HepG2 (cell line): ENCODE measurements around the gene IL1RAPL2. TPM values are rescaled to one million over a fixed set of nuclear protein-coding genes. Genes with fewer than 3 reads are reported as not detected.

Experiments
- ATAC-seq: fragments of 200-7000 bp; cut with Tn5 transposase; 3 replicates; pipeline ENCODE4 v1.9.1; 2020; ENCODE audit warnings: mild to moderate bottlenecking, moderate library complexity
- BruUV-seq: library from RNA; stranded (reverse); fragments of 400-500 nt; replicated peaks from 2 replicates; lab custom pipeline; 2021; lab: Mats Ljungman, UMichigan
- CTCF ChIA-PET: fragments of 300-600 bp; formaldehyde crosslinking; extraction: SDS; loops from one replicate; lab custom pipeline; 2021; ENCODE audit warnings: low total read pairs, inconsistent platforms, low intra/inter-chr PET ratio; lab: Yijun Ruan, JAX
- POLR2A ChIA-PET: fragments of 350-600 bp; sonication (Branson Sonifier 250); formaldehyde crosslinking; loops from one replicate; lab custom pipeline; 2020; ENCODE audit warnings: antibody characterized with exemption, inconsistent platforms; lab: Yijun Ruan, JAX
- DNase-seq: peaks from one replicate; pipeline ENCODE4 v3.0.0-alpha.2; 2015; ENCODE audit warnings: low spot score
- FAIRE-seq: peaks from 3 replicates; lab custom pipeline; 2011; peaks lifted over from hg19 to GRCh38; lab: Jason Lieb, UNC
- H2AFZ ChIP-seq: one replicate; pipeline ENCODE4 v1.6.1; 2011; ENCODE audit warnings: low read length, inconsistent platforms
- H3K27ac ChIP-seq: fragments of 300-600 bp; 3 replicates; pipeline ENCODE4 v1.8.0; 2011; ENCODE audit warnings: mixed run types, mild to moderate bottlenecking, mixed read lengths, low read length, inconsistent platforms; ENCODE audit not compliant: insufficient read depth; ENCODE audit errors: extremely low read length
- H3K27me3 ChIP-seq, 2 experiments: fragments of 200-600 bp in 1 of 2; 2 replicates in 1 of 2; 3 replicates in 1 of 2; pipeline versions ENCODE4 v1.6.0 to v1.8.0; 2011; ENCODE audit warnings: low read length in 2 of 2, mild to moderate bottlenecking in 2 of 2, moderate library complexity in 2 of 2, inconsistent platforms in 1 of 2; ENCODE audit not compliant: insufficient read depth in 2 of 2, control insufficient read depth in 1 of 2
- H3K36me3 ChIP-seq, 2 experiments: fragments of 200-600 bp in 1 of 2; replicated peaks in 1 of 2; 2 replicates in 1 of 2; 3 replicates in 1 of 2; pipeline versions ENCODE4 v1.5.1 to v1.8.0; 2011; ENCODE audit warnings: low read length in 2 of 2, inconsistent platforms in 1 of 2; ENCODE audit not compliant: insufficient read depth in 2 of 2, control insufficient read depth in 1 of 2
- H3K4me1 ChIP-seq: 2 replicates; pipeline ENCODE4 v1.5.1; 2012; ENCODE audit warnings: low read length, inconsistent platforms; ENCODE audit not compliant: insufficient read depth
- H3K4me2 ChIP-seq: 2 replicates; pipeline ENCODE4 v1.6.0; 2011; ENCODE audit warnings: low read depth, low read length, inconsistent platforms
- H3K4me3 ChIP-seq, 3 experiments: fragments of 200-600 bp in 1 of 3; sonication (generic), shearing (Covaris generic) in 1 of 3; replicated peaks in 1 of 3; 2 replicates each; pipeline ENCODE4 v1.5.1; 2011 to 2016; ENCODE audit warnings: low read length in 3 of 3, inconsistent platforms in 2 of 3, low read depth in 2 of 3, mild to moderate bottlenecking in 2 of 3, control low read depth in 1 of 3, mixed read lengths in 1 of 3; ENCODE audit not compliant: insufficient read depth in 1 of 3
- H3K79me2 ChIP-seq: one replicate; pipeline ENCODE4 v1.6.1; 2011; ENCODE audit warnings: low read length, inconsistent platforms; ENCODE audit not compliant: insufficient read depth
- H3K9ac ChIP-seq: 2 replicates; pipeline ENCODE4 v1.6.0; 2011; ENCODE audit warnings: mild to moderate bottlenecking, low read depth, low read length, inconsistent platforms; ENCODE audit not compliant: insufficient read depth
- H3K9me3 ChIP-seq: 2 replicates; pipeline ENCODE4 v1.5.1; 2012; ENCODE audit warnings: mild to moderate bottlenecking, low read length
- H4K20me1 ChIP-seq: 2 replicates; pipeline ENCODE4 v1.6.0; 2011; ENCODE audit warnings: inconsistent platforms, mild to moderate bottlenecking, low read length, moderate library complexity; ENCODE audit not compliant: insufficient read depth
- ARID2 ChIP-seq: sonication (generic); formaldehyde crosslinking; IDR thresholded peaks from 2 replicates; pipeline ENCODE4 v1.8.1; 2022; ENCODE audit warnings: mild to moderate bottlenecking, missing genetic modification reagents, borderline replicate concordance
- ETV6 ChIP-seq: sonication (generic); formaldehyde crosslinking; conservative IDR thresholded peaks from 2 replicates; pipeline ENCODE4 v1.4.0; 2020; ENCODE audit warnings: missing genetic modification reagents
- HNF1A ChIP-seq, 2 experiments: sonication (generic) in 1 of 2; formaldehyde crosslinking in 1 of 2; IDR thresholded peaks; 2 replicates each; pipeline versions ENCODE4 v1.4.0 to v1.6.1; 2016 to 2020; ENCODE audit warnings: borderline replicate concordance in 1 of 2, low read depth in 1 of 2, mild to moderate bottlenecking in 1 of 2, missing genetic modification reagents in 1 of 2
- KDM5A ChIP-seq: fragments of 200-600 bp; sonication (generic); IDR thresholded peaks from 2 replicates; pipeline ENCODE4 v1.7.0; 2018; ENCODE audit warnings: antibody characterized with exemption, mild to moderate bottlenecking, low read length, borderline replicate concordance
- RAD51 ChIP-seq: fragments of 450-650 bp; IDR thresholded peaks from 2 replicates; pipeline ENCODE4 v1.6.1; 2016; ENCODE audit warnings: borderline replicate concordance
- RBM39 ChIP-seq: fragments of 200-400 bp; formaldehyde crosslinking; IDR thresholded peaks from one replicate; pipeline ENCODE4 v1.6.1; 2018; ENCODE audit warnings: antibody characterized with exemption, mild to moderate bottlenecking, low read depth, low read length; ENCODE audit not compliant: poor library complexity, severe bottlenecking
- ZFP91 ChIP-seq: sonication (generic); formaldehyde crosslinking; IDR thresholded peaks from 2 replicates; pipeline ENCODE4 v1.9.0; 2022; ENCODE audit warnings: missing genetic modification reagents, mild to moderate bottlenecking, borderline replicate concordance
- ZNF124 ChIP-seq: sonication (generic); formaldehyde crosslinking; IDR thresholded peaks from 2 replicates; pipeline ENCODE4 v1.4.0; 2020; ENCODE audit warnings: missing genetic modification reagents
- in situ Hi-C: cut with HindIII; loops from 2 replicates; pipeline ENCODE4 v1.10.0; 2017; ENCODE audit warnings: low pct_unique_long_range_greater_than_20kb; ENCODE audit not compliant: extremely low pct_ligation_motif_present
- intact Hi-C: fragments of 100-400 bp; cut with micrococcal nuclease; formaldehyde crosslinking; loops from one replicate; pipeline ENCODE4 v1.10.0; 2022; ENCODE audit not compliant: unreplicated experiment
- polyA plus RNA-seq, 8 experiments: library from polyadenylated mRNA; depleted of rRNA in 3 of 8; stranded (reverse) in 7 of 8; unstranded in 1 of 8; fragments of >200 nt; fragmentation: Illumina TruSeq in 4 of 8; extraction: Trizol in 4 of 8; gene quantifications; 2 replicates each; pipeline versions ENCODE4 v1.2.1 to v1.2.3, GENCODE V29; 2011 to 2016; ENCODE audit warnings: low read depth in 4 of 8, missing spikeins in 1 of 8, mixed read lengths in 1 of 8; ENCODE audit not compliant: insufficient read depth in 1 of 8
- total RNA-seq, 5 experiments: library from RNA; depleted of rRNA; stranded (reverse); fragments of >200 nt; fragmentation: Illumina TruSeq; extraction: Trizol; gene quantifications; 2 replicates each; pipeline ENCODE4 v1.2.3, GENCODE V29; 2016; ENCODE audit warnings: low read depth in 1 of 5

The IL1RAPL2 gene
- total and polyA plus RNA-seq, 2 of the 13 experiments (the other 11 are each of a cell fraction or from before 2014, with no cell fraction given): not detected

GRCh38 chrX:105451401-105451800, 885.4 kb downstream of the IL1RAPL2 start:
- ATAC-seq (no peak), DNase-seq (no peak), FAIRE-seq (no peak)
- Histone ChIP-seq H3K27me3 (no peaks in the 10 kb centered on the region), H3K9ac (no peak overlapping the region), H3K79me2 (no peaks in the 10 kb centered on the region), H3K4me1 (no peaks in the 10 kb centered on the region), H2AFZ (no peak overlapping the region), H3K36me3 (no peaks in the 10 kb centered on the region), H3K9me3 (no peaks in the 10 kb centered on the region), H3K27ac (no peak overlapping the region), H3K4me3 (no peak overlapping the region), H3K4me2 (no peak overlapping the region), H4K20me1 (no peaks in the 10 kb centered on the region)
- TF ChIP-seq ZFP91 (CRISPR knock-in tag): no peak
- TF ChIP-seq ZNF124 (CRISPR knock-in tag): no peak
- TF ChIP-seq RBM39: no peak
- TF ChIP-seq ARID2: no peak
- no peak for TF ChIP-seq RAD51
- TF ChIP-seq KDM5A: no peak
- TF ChIP-seq ETV6 (CRISPR knock-in tag): no peak
- no peak for TF ChIP-seq HNF1A (IDR thresholded peaks at IDR 0.05; ENCODE audit: low read depth)
- TF ChIP-seq HNF1A (CRISPR knock-in tag; IDR thresholded peaks at IDR 0.05; ENCODE audit: borderline replicate concordance): no peak
- no TSS peak for BruUV-seq
- in situ Hi-C loops: no loop called here
- ChIA-PET POLR2A (no interaction called here), CTCF (no interaction called here)
- intact Hi-C loops: no loop called here
